LNCaP clone FGC (cell line): ENCODE data around the gene GOSR2.

Experiments used
- DNase-seq: peaks from one replicate; pipeline ENCODE4 v3.0.0-alpha.2; 2011; ENCODE audit warnings: low read depth
- H3K4me3 ChIP-seq: 2 replicates; pipeline ENCODE4 v1.5.1; 2011; ENCODE audit warnings: mild to moderate bottlenecking, low read depth, low read length, control low read depth
- TF ChIP-seq, protein P1 (sequence below): IDR thresholded peaks from 2 replicates; pipeline ENCODE4 v1.5.1; 2012; ENCODE audit warnings: mild to moderate bottlenecking; ENCODE audit not compliant: control insufficient read depth, insufficient read depth; ENCODE audit errors: extremely low read depth

Gene GOSR2

DNA sequence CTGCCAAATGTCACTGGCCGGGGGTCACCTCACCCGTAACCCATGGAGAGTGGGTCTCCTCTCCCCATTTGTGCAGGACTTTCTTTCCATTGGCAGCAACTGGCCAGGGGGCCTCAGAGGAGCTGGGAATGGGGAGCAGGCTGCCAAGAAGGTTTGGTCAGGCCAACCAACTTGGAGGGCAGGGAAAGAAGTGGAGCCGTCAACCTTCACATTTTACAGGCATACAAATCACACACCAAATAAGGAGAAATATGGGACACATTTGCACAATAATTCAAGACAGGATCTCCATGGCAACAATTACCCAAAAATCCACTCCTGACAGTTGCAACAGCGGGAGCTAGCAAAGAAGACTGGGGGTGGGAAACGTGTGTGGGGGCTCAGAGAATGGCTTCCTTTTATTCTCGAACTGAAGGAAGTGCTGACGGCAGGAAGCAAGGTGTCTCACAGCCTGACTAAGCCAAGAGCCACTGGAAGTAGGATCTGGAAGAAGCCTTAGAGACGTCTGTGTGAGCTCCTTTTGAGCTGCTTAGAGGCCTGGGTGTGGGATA lies 35.2 kb downstream of the GOSR2 start:
- no peak for DNase-seq
- TF ChIP-seq, protein P1, sequence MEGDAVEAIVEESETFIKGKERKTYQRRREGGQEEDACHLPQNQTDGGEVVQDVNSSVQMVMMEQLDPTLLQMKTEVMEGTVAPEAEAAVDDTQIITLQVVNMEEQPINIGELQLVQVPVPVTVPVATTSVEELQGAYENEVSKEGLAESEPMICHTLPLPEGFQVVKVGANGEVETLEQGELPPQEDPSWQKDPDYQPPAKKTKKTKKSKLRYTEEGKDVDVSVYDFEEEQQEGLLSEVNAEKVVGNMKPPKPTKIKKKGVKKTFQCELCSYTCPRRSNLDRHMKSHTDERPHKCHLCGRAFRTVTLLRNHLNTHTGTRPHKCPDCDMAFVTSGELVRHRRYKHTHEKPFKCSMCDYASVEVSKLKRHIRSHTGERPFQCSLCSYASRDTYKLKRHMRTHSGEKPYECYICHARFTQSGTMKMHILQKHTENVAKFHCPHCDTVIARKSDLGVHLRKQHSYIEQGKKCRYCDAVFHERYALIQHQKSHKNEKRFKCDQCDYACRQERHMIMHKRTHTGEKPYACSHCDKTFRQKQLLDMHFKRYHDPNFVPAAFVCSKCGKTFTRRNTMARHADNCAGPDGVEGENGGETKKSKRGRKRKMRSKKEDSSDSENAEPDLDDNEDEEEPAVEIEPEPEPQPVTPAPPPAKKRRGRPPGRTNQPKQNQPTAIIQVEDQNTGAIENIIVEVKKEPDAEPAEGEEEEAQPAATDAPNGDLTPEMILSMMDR, result no peak
- no peak overlapping the region for H3K4me3 ChIP-seq

GRCh38 chr17:46960152-46960551 lies 37.2 kb downstream of the GOSR2 start:
- no peak overlapping the region for H3K4me3 ChIP-seq
- TF ChIP-seq, protein P1, result no peak
- no peak for DNase-seq

DNA sequence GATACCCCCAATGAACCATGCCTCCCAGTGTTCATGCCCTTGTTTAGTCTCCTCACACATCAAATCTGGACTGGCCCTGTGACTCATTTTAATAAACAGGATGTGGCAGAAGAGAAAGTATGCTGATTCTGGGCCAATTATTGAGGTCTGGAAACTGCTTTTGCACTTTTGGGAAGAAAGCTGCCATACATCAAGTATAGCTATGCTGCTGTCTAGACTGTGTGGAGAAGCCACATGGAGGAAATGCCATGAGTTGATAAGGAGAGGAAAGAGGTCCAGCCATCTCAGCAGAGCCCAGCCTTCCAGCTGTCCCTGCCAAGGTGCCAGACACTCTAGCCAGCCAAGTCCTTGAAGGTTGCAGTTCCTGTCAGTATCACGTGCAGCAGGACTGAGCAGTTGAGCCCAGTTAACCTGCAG lies 39.4 kb downstream of the GOSR2 start:
- no peak for DNase-seq
- TF ChIP-seq, protein P1, result no peak
- H3K4me3 ChIP-seq, result no peak overlapping the region

DNA sequence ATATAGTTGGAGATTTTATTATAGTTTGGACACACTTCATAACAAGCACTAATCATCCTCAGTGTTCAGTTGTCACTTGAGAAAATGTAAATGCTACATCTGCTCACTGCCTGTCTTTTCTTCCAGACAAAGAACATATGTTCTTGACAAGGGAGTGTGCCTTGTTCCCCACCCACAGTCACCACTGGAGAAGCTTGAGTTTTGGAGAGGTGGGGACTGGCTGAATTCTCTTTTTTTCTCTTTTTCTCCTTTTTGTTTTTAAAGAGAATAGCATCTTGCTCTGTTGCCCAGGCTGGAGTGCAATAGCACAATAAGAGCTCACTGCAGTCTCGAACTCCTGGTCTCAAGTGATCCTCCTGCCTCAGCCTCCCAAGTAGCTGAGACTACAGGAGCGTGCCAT lies 40.6 kb downstream of the GOSR2 start:
- TF ChIP-seq, protein P1, result no peak
- DNase-seq, result no peak
- H3K4me3 ChIP-seq, result no peak overlapping the region

GRCh38 chr17:46964315-46965265 lies 41.6 kb downstream of the GOSR2 start:
- no peak for DNase-seq
- H3K4me3 ChIP-seq, result no peak overlapping the region
- TF ChIP-seq, protein P1, result no peak

GRCh38 chr17:46968224-46968834 lies 45.4 kb downstream of the GOSR2 start:
- no peak for DNase-seq
- TF ChIP-seq, protein P1, result no peak

More at GRCh38 chr17:46968224-46968834, 45.4 kb downstream of the GOSR2 start:
- H3K4me3 ChIP-seq, result no peak overlapping the region
